HG03558 (cell line): Measurements from ENCODE around the gene ABTB2.

ENCODE experiments used
- ATAC-seq: cut with Tn5 transposase; IDR thresholded peaks from one replicate; pipeline ENCODE4 v1.9.1; 2021; ENCODE audit warnings: moderate number of reproducible peaks; ENCODE audit not compliant: unreplicated experiment; ENCODE audit errors: extremely low read depth

ABTB2 gene

DNA sequence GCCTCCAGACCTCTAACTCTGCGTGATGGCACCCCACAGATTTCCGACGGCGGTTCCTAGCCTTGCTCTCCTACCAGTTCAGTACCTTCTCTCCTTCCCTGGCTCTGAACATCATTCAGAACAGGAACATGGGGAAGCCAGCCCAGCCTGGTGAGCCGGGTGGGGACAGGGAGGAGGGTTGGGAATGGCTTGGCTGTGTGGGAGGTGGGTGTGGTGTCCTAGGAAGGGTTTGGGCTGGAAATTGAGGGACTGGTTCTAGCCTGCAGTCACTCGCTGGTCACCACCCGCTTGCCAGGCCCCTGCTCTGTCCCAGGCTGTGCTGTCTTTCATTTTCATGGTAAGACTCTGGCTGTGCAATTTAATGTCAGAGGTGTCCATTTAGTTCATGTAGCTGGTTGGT, 218.5 kb downstream of the ABTB2 start:
- no peak for ATAC-seq

- no peak for ATAC-seq
Measured at GRCh38 chr11:34136420-34136819, 221.4 kb downstream of the ABTB2 start.

DNA sequence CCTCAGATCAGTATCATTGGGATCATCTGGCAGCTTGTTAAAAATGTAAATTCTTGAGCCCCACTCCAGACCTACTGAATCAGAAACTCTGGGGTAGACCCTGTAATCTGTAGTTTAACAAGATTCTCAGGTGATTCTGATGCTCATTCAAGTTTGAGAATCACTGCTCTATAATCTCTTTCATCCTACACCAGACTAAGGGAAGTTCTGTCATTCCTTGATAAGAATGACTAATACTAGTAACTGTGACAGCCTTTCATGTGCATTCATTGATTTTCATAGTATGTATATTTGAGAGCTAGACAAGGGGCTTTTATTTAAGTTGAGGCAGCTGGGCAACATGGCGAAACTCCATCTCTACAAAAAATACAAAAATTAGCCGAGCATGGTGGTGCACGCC, 222.4 kb downstream of the ABTB2 start:
- no peak for ATAC-seq

- ATAC-seq: no peak
Measured at GRCh38 chr11:34134765-34135164, 223.0 kb downstream of the ABTB2 start.

- no peak for ATAC-seq
Measured at GRCh38 chr11:34132261-34132965, 225.4 kb downstream of the ABTB2 start.

DNA sequence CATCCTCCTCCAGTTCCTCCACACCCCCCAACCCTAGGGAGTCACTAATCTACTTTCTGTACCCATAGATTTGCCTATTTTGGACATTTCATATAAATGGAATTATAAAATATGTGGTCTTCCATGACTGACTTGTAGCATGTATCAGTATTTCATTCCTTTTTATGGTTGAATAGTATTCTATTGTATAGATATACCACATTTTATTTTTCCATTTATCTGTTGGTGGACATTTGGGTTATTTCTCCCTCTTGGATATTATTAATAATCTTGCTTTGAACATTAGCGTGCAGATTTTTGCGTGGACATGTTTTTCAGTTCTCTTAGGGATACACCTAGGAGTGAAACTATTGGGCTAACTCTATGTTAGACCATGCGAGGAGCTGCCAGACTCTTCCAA, 229.0 kb downstream of the ABTB2 start:
- ATAC-seq: no peak

DNA sequence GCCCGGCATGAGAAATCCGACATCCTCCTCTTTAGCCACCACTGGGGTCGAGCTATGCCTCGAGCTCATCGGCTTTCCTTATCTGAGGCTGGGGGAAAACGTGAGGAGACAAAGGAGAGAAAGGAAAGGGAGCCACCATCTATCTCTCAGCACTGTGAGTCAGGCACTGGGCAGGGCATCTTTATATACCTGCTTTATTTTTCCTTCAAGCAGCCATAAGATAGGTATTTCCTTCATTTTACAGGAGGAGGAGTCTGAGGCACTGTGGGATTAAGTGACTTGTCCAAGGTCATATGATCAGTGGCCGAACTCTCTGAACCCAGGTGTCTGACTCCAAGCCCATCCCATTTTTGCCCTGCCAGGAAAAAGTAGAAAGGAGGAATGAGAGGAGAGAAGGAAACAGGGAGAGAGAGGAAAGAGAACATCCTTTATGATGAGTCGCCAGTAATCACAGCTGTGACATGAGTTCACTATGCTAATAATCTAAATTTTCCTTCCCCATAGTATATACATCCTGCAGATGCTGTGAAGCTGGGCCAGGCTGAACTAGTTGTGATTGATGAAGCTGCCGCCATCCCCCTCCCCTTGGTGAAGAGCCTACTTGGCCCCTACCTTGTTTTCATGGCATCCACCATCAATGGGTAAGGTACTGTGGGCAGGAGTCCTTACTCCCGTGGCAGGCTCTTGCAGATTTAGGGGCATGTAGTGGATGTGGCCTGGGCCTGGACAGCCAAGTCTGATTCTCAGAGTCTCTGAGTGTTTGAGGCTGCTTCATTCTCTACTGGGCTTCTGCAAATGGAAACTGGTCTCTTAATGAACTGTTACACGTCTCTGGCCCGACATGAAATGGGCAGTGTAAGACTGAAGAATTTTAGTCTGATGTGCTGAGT, 230.6 kb downstream of the ABTB2 start:
- ATAC-seq: no peak

DNA sequence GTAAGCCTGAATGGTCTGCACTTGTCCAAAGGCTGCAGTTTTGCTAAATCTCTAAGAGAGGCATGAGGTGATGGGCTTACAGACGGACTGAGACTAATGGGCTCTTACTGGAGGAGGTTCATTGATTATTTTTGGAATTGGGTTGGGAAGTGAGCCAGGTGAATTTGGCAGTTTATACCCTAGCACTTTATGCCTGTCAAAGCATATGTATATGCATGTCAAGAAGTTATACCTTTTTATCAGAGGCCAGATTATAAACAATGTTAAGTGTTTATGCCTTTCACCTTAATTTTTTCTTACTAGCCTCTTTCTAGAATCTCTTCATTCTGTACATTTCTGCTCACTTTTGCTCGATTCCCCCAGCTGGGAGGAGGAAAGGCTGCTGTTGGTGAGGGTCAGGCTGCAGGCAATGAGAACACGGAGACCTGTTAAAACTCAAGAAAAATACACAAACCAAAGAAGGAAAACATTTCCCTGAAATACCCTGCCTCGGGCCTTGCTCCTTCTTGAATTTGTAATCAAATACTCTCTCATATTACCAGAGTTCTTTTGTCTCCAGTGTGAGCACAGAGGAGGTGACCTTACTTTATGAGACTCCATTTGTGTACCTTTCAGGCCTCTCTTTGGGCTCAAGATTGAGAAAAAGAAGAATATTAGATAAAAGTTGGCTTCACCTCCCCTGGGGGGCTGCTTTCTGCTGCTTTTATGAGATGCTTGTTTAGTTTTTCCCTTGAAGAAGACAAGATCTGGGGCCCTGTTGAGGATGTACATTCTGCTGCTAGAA, 232.7 kb downstream of the ABTB2 start:
- ATAC-seq: no peak

GRCh38 chr11:34120651-34121050, 237.2 kb downstream of the ABTB2 start:
- no peak for ATAC-seq

GRCh38 chr11:34114471-34114870, 243.3 kb downstream of the ABTB2 start:
- ATAC-seq: no peak

DNA sequence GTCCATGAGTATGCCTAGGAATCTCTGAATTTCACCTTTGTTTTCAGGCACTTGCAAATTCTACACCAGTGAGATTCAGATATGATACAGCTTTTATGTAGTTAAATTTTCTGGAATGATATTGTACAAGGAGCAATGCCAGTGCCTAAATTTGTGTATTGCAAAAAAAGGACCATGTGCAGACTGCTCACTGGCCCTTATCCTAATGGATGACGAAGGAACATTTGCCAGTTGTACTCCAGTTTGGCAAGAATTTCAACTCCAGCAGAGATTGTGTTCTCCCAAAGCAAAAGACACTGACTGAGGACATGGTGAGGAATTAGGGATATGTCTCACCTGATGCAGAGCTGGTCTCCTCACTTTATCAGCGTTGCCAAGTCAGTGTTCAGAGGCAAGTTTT, 243.8 kb downstream of the ABTB2 start:
- ATAC-seq: no peak

GRCh38 chr11:34111722-34112270, 246.0 kb downstream of the ABTB2 start:
- ATAC-seq: no peak

GRCh38 chr11:34105957-34106504, 251.8 kb downstream of the ABTB2 start:
- ATAC-seq: no peak

DNA sequence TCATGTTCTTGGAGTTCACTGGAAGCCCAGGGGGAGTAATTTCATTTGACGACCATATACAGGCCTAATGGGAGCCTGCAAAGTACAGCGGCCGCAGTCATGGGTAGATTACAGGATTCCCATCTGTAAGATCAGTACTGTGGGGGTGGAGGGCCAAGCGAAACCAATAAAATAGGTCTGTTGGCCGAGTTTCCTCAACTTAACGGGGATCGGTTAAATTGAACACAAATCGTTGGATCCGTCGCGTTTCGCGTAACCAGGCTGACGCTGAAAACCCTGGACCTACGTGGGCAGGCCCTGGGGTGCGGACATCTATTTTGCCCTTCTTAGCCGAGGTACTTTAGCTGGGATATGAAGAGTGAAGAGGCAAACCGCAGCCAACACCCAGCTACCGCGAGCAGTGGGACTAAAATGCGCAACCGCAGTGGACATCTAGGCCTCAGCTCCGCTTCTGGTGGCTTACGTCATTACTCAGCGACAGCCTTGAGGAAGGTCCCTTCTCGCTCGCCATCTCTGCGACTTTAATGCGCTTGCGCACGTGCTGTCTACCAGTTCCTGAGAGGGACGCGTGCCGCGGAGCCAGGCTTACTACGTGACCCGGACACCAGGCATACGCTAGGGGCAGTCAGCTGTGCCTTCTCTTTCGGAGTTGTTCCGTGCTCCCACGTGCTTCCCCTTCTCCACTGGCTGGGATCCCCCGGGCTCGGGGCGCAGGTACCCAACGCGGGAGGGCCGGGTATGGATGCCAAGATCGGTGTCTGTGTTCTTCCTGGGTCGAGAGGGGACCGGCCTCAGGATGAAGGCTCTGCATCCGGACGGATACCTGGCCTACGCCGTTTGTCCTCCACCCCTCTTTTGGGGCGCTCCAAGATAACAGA, 252.5 kb downstream of the ABTB2 start, which contains the start of gene NAT10:
TSS of gene NAT10 (plus strand) at position 551 of the 878 bp plus-strand sequence. CDS start 2,597 bp downstream, outside the sequence.
- ATAC-seq: peak; percentile 81

GRCh38 chr11:34104680-34105078, 253.1 kb downstream of the ABTB2 start:
- no peak for ATAC-seq
